HG02610 (cell line): ENCODE results near the gene ADSS1.

Experiments used
- ATAC-seq: cut with Tn5 transposase; IDR thresholded peaks from one replicate; pipeline ENCODE4 v1.9.1; 2021; ENCODE audit warnings: mild to moderate bottlenecking, moderate library complexity; ENCODE audit not compliant: unreplicated experiment

The ADSS1 gene

GRCh38 chr14:104766256-104766862 lies 42.3 kb downstream of the ADSS1 start:
- no peak for ATAC-seq

- ATAC-seq, result no peak
Observed at GRCh38 chr14:104766863-104767633, 43.0 kb downstream of the ADSS1 start.

GRCh38 chr14:104767634-104767918 lies 43.5 kb downstream of the ADSS1 start:
- no peak for ATAC-seq

DNA sequence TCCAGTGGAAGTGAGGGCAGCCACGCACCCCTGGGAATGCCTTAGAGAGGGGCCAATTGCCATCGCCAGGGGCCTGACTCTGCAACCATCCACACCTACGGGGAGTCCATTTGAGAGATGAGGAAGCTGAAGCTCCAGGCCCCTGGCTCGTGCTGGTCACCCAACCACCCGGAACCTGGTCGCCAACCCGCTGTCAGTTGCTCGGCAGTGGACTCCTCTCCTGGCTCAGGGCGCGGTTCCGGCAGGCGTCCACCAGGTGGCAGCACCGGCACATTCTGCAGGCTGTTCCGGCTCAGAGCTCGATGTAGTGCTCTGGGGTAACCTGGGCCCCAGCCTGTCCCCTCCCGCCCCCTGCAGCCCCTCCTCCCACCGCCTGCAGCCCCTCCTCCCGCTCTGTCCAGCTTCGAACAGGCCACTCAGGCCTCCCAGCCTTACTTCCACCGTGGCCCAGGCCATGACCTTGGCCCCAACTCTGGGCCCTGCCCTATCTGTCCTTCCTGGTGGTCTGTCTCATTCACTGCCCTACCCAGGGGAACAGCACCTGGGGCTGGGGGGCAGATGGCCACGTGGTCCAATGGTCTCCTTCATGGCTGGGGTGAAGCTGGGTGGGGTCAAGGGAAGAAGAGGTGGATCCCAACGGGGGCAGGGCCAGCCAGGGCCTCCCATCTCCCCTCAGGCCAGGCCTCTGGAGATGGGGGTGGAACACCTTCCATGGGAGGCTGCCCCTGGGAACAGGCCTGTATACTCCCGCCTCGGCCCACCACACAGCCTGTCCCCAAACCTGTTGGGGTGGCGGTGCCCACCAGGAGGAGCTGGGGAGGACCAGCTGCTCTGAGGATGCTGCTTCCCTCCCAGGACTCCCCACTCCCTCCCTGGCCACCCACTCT lies 44.7 kb downstream of the ADSS1 start:
- ATAC-seq, result no peak

GRCh38 chr14:104769324-104770071 lies 45.5 kb downstream of the ADSS1 start:
- no peak for ATAC-seq

DNA sequence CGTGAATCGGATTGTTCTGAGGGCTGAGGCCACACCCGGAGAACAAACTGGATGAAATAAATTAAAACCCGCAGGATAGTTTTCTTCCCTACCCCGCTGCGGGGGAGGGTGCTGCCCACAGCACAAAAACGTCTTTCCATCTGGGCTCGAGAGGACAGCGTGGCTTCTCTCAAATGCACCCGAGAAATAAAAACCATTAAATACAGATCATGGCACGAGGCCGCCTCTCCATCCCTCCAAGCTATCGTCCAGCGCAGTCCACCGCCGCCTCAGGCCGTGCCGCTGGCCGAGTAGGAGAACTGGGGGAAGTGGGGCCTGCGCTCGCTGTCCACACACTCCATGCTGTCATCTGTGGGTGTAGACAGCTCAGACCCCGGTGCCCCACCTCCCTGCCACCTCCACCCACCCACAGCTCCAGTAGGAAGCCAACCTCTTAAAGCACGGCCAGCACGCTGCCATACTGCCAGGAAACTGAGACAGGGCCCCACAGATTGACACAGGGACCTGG lies 46.1 kb downstream of the ADSS1 start:
- ATAC-seq, result no peak

- ATAC-seq, result no peak
Observed at GRCh38 chr14:104770851-104771272, 46.8 kb downstream of the ADSS1 start.

DNA sequence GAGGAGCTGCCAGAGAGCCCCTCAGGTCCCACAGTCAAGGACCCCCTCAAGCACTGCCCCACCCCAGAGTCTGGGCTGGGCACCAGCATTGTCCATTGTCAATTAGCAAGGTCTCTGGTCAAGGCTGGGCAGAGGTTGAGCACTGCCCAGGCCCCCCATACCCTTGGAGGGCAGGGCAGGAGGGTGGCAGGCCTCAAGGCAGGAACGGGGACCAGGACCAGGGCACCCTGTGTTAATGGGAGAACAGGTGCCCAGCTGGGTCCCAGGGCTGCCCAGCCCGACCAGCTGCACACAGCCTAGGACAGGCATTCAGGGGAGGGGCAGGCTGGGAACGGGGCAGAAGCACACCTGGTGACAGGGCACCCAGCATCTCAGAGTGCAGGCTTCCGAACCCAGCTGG lies 47.3 kb downstream of the ADSS1 start:
- ATAC-seq, result no peak

DNA sequence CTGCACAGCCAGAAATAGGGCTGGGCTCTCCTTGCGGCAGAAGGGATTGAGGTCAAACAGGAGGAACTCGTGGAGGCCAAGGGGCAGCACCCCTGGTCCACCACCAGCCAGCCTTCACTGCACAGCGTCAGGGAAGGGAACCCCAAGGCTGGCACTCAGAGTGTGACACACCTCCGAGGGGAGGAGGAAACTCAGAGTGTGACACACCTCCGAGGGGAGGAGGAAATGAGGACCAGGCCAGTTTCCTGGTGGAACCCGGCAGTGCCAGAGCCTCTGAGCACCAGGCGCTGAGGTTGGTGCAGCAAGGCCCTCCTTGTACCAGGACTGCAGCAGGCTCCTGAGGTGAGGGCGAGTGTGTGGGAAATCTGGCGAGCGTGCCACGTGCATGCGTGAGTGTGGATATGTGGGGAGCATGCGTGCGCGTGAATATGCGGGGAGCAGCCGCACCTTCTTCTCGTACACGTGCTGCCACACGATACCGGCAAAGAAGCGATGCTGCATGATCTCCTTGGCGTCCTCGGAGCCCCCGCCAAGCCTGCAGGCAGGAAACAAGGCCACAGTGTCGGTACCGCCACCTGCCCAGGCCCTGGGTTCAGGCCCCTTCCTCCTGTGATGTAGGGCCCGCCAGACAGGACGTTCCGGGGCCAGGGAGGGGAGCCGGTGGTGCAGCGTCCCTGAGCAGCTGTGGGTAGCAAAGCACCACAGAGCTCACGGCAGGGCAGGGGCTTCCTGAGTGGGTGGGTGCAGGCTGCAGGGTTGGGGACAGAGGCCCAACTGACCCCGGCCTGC lies 48.1 kb downstream of the ADSS1 start:
- no peak for ATAC-seq

DNA sequence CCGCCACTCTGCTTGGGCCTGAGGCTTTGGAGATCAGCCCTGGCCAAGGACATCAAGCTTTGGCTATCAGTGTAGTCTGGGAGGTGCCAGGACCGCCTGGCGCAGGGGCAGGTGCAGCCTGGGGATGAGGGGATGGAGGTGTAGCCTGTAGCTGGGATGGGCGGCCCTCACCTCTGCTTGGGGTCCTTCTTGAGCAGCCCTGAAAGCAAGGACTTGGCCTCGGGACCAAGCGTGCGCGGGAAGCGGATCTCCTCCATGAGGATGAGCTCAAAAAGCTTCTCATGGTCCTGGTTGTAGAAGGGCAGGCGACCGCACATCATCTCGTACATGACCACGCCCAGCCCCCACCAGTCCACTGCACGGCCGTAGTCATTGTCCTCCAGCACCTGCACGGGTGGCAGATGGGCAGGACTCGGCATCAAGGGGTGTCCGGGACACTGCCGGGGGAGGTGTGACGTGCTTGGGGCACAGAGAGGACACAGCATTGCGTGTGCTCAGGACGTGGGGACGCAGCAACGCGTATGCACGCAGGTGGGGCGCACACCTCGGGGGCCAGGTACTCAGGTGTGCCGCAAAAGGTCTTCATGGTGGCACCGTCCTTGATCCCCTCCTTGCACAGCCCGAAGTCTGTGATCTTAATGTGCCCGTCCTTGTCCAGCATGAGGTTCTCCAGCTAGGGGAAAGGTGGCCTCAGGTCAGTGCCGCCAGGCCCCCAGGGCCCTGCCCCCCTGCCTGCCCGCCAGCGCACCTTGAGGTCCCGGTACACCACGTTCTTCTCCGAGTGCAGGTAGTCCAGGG lies 48.9 kb downstream of the ADSS1 start:
- no peak for ATAC-seq

DNA sequence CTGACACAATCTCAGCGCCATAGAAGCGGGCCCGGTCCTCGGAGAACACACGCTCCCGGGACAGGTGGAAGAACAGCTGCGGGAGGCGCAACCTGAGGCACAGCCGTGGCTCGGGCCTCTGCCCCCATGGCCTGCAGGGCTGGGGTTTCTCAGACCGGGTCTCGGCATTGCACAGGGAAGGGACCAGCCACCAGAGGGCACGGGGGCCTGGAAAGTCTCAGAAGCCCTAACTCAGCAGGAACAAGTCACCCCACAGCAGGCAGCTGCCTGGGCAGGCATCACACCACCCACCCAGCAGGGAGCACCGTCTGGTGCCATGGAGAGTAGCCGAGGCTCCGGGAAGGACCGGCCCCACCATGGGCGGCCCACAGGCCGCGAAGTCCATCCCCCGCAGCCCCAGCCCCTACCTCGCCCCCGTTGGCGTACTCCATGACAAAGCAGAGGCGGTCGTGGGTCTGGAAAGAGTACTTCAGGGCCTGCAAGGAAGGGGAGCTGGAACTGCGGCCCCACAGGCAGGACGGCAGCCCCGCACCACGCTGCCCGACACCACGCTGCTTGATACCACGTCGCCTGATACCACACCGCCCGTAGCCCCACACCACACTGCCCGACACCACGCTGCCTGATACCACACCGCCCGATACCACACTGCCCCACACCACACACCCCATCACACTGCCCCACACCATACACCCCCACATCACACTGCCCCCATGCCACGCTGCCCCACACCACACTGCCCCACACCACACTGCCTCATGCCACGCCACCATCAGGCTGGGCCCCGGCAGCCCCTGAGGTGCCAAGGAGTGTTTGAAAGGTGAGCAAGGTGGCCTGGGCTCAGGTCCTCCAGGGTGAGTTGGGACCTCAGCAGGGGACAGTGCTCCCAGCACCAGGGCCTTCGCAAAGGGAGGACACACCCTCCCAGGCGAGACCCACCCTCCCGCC lies 49.8 kb downstream of the ADSS1 start:
- ATAC-seq, result no peak

- no peak for ATAC-seq
Observed at GRCh38 chr14:104774453-104775072, 50.5 kb downstream of the ADSS1 start.

DNA sequence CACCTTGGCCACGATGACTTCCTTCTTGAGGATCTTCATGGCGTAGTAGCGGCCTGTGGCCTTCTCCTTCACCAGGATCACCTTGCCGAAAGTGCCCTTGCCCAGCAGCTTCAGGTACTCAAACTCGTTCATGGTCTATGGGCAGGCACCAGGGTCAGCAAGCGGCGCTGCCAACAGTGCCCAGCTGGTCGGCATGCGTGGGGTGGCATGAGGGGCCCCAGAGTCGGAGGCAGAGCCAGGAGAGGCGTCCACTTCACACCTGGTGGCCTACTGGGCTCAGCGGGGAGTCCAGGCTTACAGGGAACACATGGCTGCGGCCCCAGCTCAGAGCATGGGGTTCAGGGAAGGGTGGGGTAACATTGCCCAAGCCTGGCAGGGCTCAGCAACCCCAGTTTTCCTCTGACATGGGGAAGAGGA lies 51.1 kb downstream of the ADSS1 start:
- no peak for ATAC-seq

GRCh38 chr14:104776481-104776880 lies 52.5 kb downstream of the ADSS1 start:
- no peak for ATAC-seq

GRCh38 chr14:104776961-104777807 lies 53.2 kb downstream of the ADSS1 start:
- ATAC-seq, result no peak

DNA sequence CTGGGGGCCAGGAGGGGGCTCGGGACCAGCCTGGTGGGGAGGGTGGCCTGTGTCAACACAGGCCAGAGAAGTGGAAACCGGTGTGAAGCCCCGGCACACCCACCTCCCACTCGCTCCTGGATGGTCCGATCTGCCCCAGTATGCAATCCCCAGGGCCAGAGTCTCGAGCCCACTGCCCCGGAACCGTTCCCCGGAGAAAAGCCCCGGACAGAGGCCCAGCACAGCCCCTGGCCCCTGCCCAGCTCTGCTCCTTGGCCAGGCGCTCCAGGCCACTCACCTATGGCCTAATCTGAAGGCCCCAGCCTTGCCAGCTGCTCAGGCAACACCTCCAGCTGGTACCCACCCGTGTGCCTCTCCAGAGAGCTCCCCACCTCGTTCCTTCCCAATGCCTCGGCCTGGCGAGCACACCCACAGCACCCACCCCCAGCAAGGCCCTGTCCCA lies 53.8 kb downstream of the ADSS1 start:
- no peak for ATAC-seq
